GM12878 (cell line): ENCODE results near the gene MISP3. TPM values are rescaled to one million over a fixed set of nuclear protein-coding genes. Genes with fewer than 3 reads are reported as not detected.

ENCODE experiments used
- ATAC-seq: fragments of 200-7000 bp; cut with Tn5 transposase; 3 replicates; pipeline ENCODE4 v1.9.1; 2020; ENCODE audit warnings: mild to moderate bottlenecking, moderate library complexity
- BruUV-seq: library from RNA; stranded (reverse); fragments of 400-500 nt; replicated peaks from 2 replicates; lab custom pipeline; 2021; lab: Mats Ljungman, UMichigan
- CTCF ChIA-PET: fragments of 300-600 bp; sonication (Branson Sonifier 250); formaldehyde crosslinking; extraction: SDS; loops from one replicate; lab custom pipeline; 2021; ENCODE audit warnings: inconsistent platforms; lab: Yijun Ruan, JAX
- POLR2A ChIA-PET: fragments of 350-600 bp; formaldehyde crosslinking; extraction: SDS; loops from one replicate; lab custom pipeline; 2021; ENCODE audit warnings: inconsistent platforms; lab: Charles Lee
- RAD21 ChIA-PET: fragments of 300-600 bp; sonication (Branson Sonifier 250); formaldehyde crosslinking; loops from one replicate; lab custom pipeline; 2023; ENCODE audit warnings: antibody characterized with exemption; ENCODE audit not compliant: unreplicated experiment; lab: Charles Lee
- SMC1A ChIA-PET: fragments of 300-600 bp; sonication (Branson Sonifier 250); formaldehyde crosslinking; loops from one replicate; lab custom pipeline; 2023; ENCODE audit not compliant: unreplicated experiment, uncharacterized antibody; lab: Charles Lee
- DNase-seq: peaks from one replicate; pipeline ENCODE4 v3.0.0-alpha.2; 2011; ENCODE audit warnings: low read depth, low spot score
- FAIRE-seq: peaks from 3 replicates; lab custom pipeline; 2011; peaks lifted over from hg19 to GRCh38; lab: Jason Lieb, UNC
- H2AFZ ChIP-seq: 2 replicates; pipeline ENCODE4 v1.6.0; 2011; ENCODE audit warnings: low read depth, low read length, control low read depth; ENCODE audit not compliant: control insufficient read depth
- H3K27ac ChIP-seq: 2 replicates; pipeline ENCODE4 v1.5.1; 2011; ENCODE audit warnings: control low read depth; ENCODE audit not compliant: control insufficient read depth, insufficient read depth
- H3K27me3 ChIP-seq, 2 experiments: replicated peaks in 1 of 2; 2 replicates each; pipeline versions ENCODE4 v1.6.0 to v1.6.1; 2011; ENCODE audit warnings: low read length in 1 of 2; ENCODE audit not compliant: control insufficient read depth in 2 of 2, insufficient read depth in 2 of 2
- H3K36me3 ChIP-seq, 2 experiments: 2 replicates each; pipeline ENCODE4 v1.5.1; 2011; ENCODE audit warnings: low read length in 1 of 2; ENCODE audit not compliant: control insufficient read depth in 2 of 2, insufficient read depth in 2 of 2
- H3K4me1 ChIP-seq: 2 replicates; pipeline ENCODE4 v1.6.1; 2011; ENCODE audit warnings: mild to moderate bottlenecking, low read length, moderate library complexity, mixed read lengths; ENCODE audit not compliant: control insufficient read depth, insufficient read depth
- H3K4me2 ChIP-seq: 2 replicates; pipeline ENCODE4 v1.6.0; 2011; ENCODE audit warnings: control low read depth; ENCODE audit not compliant: control insufficient read depth, insufficient read depth
- H3K4me3 ChIP-seq: fragments of 200-600 bp; sonication (generic); 2 replicates; pipeline ENCODE4 v1.5.1; 2016
- H3K79me2 ChIP-seq: 2 replicates; pipeline ENCODE4 v1.6.0; 2011; ENCODE audit warnings: low read length; ENCODE audit not compliant: control insufficient read depth, insufficient read depth
- H3K9ac ChIP-seq: 2 replicates; pipeline ENCODE4 v1.8.0; 2011; ENCODE audit warnings: low read length, control low read depth, mixed read lengths; ENCODE audit not compliant: control insufficient read depth, insufficient read depth
- H3K9me3 ChIP-seq: replicated peaks from 3 replicates; pipeline ENCODE4 v1.5.1; 2011; ENCODE audit warnings: mild to moderate bottlenecking, low read length; ENCODE audit not compliant: control insufficient read depth, insufficient read depth
- H4K20me1 ChIP-seq: 2 replicates; pipeline ENCODE4 v1.6.0; 2011; ENCODE audit not compliant: control insufficient read depth, insufficient read depth
- BCL11A ChIP-seq: IDR thresholded peaks from 2 replicates; pipeline ENCODE4 v1.6.1; 2011; ENCODE audit warnings: low read depth, low read length
- CREB1 ChIP-seq: IDR thresholded peaks from 2 replicates; pipeline ENCODE4 v1.6.1; 2012; ENCODE audit warnings: low read depth, mild to moderate bottlenecking, inconsistent platforms
- EGR1 ChIP-seq, 2 experiments: IDR thresholded peaks; 1 replicate in 1 of 2; 2 replicates in 1 of 2; pipeline ENCODE4 v1.6.1; 2011 to 2012; ENCODE audit warnings: low read depth in 2 of 2, low read length in 2 of 2, borderline replicate concordance in 1 of 2, mild to moderate bottlenecking in 1 of 2, moderate library complexity in 1 of 2
- EZH2 ChIP-seq: IDR thresholded peaks from 2 replicates; pipeline ENCODE4 v1.6.1; 2012; ENCODE audit warnings: low read depth, mild to moderate bottlenecking, control low read depth, inconsistent platforms, low read length, borderline replicate concordance; ENCODE audit not compliant: control insufficient read depth
- HDAC2 ChIP-seq: fragments of 200-600 bp; sonication (generic); IDR thresholded peaks from 2 replicates; pipeline ENCODE4 v1.6.1; 2017
- LARP7 ChIP-seq: fragments of 450-650 bp; IDR thresholded peaks from 2 replicates; pipeline ENCODE4 v1.6.1; 2017; ENCODE audit warnings: mild to moderate bottlenecking
- MEF2A ChIP-seq: IDR thresholded peaks from 2 replicates; pipeline ENCODE4 v1.6.1; 2011; ENCODE audit warnings: low read depth, mild to moderate bottlenecking, low read length, moderate library complexity; ENCODE audit not compliant: insufficient read depth
- SKIL ChIP-seq: fragments of 450-650 bp; IDR thresholded peaks from 2 replicates; pipeline ENCODE4 v1.6.1; 2017; ENCODE audit warnings: mild to moderate bottlenecking, low read depth, inconsistent platforms; ENCODE audit not compliant: poor library complexity, severe bottlenecking
- ZNF384 ChIP-seq: IDR thresholded peaks from 2 replicates; pipeline ENCODE4 v1.6.1; 2012; ENCODE audit warnings: low read depth, mild to moderate bottlenecking, low read length, improper control_type of control experiment, borderline replicate concordance
- WGBS: methylation state at CpG from one replicate; pipeline ENCODE4 v1.1.6; 2016; ENCODE audit warnings: low lambda C conversion rate; ENCODE audit not compliant: insufficient replicate concordance, insufficient coverage; ENCODE audit errors: missing lambda C conversion rate; 5-methylcytosine and 5-hydroxymethylcytosine counted together
- in situ Hi-C: fragments of 300-500 bp; cut with MboI; formaldehyde crosslinking; loops from 9 replicates; pipeline ENCODE4 v1.14.3; 2018; ENCODE audit warnings: mixed read lengths
- intact Hi-C: fragments of 100-400 bp; cut with micrococcal nuclease; formaldehyde crosslinking; loops from one replicate; pipeline ENCODE4 v1.14.2; 2022; ENCODE audit not compliant: unreplicated experiment
- polyA plus RNA-seq, 11 experiments: library from polyadenylated mRNA; depleted of rRNA in 4 of 11; unstranded in 6 of 11; stranded (reverse) in 5 of 11; fragments of >200 nt; fragmentation: Nextera tagmentation in 4 of 11; fragmentation: Illumina TruSeq in 1 of 11; extraction: Ambion mirVana in 4 of 11; extraction: Trizol in 1 of 11; gene quantifications; 1 replicate in 1 of 11; 2 replicates in 10 of 11; pipeline versions ENCODE4 v1.2.1 to v1.2.3, GENCODE V29; 2011 to 2016; ENCODE audit warnings: inconsistent platforms in 2 of 11, missing spikeins in 2 of 11, low read depth in 1 of 11
- total RNA-seq, 4 experiments: library from RNA; depleted of rRNA in 3 of 4; stranded (reverse); fragments of >200 nt in 3 of 4; fragmentation: Illumina TruSeq in 1 of 4; extraction: Trizol in 1 of 4; gene quantifications; 2 replicates each; pipeline versions ENCODE4 v1.2.1 to v1.2.3, GENCODE V29; 2013 to 2021
- TF ChIP-seq, protein P1 (sequence below): fragments of 450-650 bp; IDR thresholded peaks from 2 replicates; pipeline ENCODE4 v1.6.1; 2017; ENCODE audit warnings: mild to moderate bottlenecking, moderate library complexity
- TF ChIP-seq, protein P2 (sequence below): fragments of 450-650 bp; formaldehyde crosslinking; IDR thresholded peaks from 2 replicates; pipeline ENCODE4 v1.4.0; 2020; ENCODE audit warnings: mild to moderate bottlenecking, moderate library complexity

Gene MISP3
- total and polyA plus RNA-seq, 10 of the 15 experiments (the other 5 are each of a cell fraction or from before 2014, with no cell fraction given) = 0.07 to 1.4 (median 0.64) TPM

DNA sequence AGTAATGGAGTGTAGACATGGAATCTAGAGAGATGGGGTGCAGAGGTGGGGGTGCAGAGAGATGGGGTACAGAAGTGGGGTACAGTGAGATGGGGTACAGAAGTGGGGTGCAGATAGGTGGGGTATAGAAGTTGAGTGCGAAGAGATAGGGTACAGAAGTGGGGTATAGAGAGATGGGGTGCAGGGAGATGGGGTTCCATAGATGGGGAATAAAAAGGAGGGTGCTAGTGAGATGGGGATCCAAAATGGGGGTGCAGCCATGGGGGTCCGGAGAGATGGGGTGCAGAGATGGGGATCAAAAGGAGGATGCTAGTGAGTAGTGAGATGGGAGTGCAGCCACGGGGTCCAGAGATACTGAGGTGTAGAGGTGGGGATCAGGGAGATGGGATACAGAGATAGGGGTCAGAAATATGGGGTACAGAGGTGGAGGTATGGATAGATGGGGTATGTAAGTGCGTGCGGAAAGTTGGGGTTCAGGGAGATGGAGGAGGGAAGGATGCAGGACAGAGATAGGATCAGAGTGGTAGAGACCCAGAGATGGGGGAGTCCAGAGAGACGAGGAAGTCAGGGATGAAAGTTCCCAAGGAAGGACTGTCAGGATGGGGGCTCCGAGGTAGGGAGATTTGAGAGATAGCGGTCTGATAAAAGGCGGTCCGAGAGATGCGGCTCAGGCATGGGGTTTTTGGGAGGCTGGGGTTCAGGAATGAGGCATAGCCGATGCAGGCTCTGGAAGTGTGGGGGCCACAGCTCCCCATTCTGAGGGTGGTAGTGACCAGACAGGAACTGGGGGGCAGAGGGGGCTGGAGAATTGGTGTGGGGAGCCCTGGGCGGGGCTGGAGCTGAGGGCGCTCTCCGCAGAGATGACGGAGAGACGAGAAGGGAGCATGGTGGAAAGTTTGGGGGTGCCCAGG, 14.1 kb upstream of the MISP3 start:
- POLR2A ChIA-PET = interaction anchor here (0.6 to 1.0 kb wide), 3 partner anchors 9 to 103 kb away, joined by 3 to 4 read pairs (median 3); no protein-coding TSS in a partner anchor
- CTCF ChIA-PET = interaction anchor here (0.8 to 5.3 kb wide), 35 partner anchors 11 to 628 kb away, joined by 3 to 110 read pairs (median 4); partner anchors contain the start of genes ASF1B, IL27RA and MISP3
- intact Hi-C loops (no loop called here), in situ Hi-C loops (loop anchor here (25.0 kb wide), 1 partner anchor 771 kb away; no protein-coding TSS in a partner anchor)
- no peak for FAIRE-seq
- Histone ChIP-seq H3K4me3 (no peak overlapping the region), H3K4me2 (no peak overlapping the region), H3K36me3 (no peaks in the 10 kb centered on the region), H3K27ac (no peak overlapping the region), H4K20me1 (no peaks in the 10 kb centered on the region; the same call in 1 of the 2 replicates), H3K9me3 (no peaks in the 10 kb centered on the region), H3K79me2 (no peaks in the 10 kb centered on the region), H3K9ac (no peak overlapping the region), H2AFZ (no peak overlapping the region), H3K27me3 (peaks cover 0 to 6% of the 10 kb centered on the region in 2 experiments), H3K4me1 (no peaks in the 10 kb centered on the region)
- RAD21 ChIA-PET = interaction anchor here (0.7 to 2.1 kb wide), 11 partner anchors 11 to 179 kb away, joined by 3 to 12 read pairs (median 4); partner anchors contain the start of genes ASF1B, IL27RA and MISP3
- 15% methylated on average over 13 of the region's 17 CpGs for WGBS
- SMC1A ChIA-PET = interaction anchor here (1.1 to 2.6 kb wide), 10 partner anchors 10 to 178 kb away, joined by 3 to 20 read pairs (median 6); partner anchors contain the start of genes ASF1B, IL27RA and MISP3
- no peak for DNase-seq
- BruUV-seq = no TSS peak
- ATAC-seq = no peak
- no peak for TF ChIP-seq MEF2A
- no peak for TF ChIP-seq SKIL
- TF ChIP-seq, protein P1, sequence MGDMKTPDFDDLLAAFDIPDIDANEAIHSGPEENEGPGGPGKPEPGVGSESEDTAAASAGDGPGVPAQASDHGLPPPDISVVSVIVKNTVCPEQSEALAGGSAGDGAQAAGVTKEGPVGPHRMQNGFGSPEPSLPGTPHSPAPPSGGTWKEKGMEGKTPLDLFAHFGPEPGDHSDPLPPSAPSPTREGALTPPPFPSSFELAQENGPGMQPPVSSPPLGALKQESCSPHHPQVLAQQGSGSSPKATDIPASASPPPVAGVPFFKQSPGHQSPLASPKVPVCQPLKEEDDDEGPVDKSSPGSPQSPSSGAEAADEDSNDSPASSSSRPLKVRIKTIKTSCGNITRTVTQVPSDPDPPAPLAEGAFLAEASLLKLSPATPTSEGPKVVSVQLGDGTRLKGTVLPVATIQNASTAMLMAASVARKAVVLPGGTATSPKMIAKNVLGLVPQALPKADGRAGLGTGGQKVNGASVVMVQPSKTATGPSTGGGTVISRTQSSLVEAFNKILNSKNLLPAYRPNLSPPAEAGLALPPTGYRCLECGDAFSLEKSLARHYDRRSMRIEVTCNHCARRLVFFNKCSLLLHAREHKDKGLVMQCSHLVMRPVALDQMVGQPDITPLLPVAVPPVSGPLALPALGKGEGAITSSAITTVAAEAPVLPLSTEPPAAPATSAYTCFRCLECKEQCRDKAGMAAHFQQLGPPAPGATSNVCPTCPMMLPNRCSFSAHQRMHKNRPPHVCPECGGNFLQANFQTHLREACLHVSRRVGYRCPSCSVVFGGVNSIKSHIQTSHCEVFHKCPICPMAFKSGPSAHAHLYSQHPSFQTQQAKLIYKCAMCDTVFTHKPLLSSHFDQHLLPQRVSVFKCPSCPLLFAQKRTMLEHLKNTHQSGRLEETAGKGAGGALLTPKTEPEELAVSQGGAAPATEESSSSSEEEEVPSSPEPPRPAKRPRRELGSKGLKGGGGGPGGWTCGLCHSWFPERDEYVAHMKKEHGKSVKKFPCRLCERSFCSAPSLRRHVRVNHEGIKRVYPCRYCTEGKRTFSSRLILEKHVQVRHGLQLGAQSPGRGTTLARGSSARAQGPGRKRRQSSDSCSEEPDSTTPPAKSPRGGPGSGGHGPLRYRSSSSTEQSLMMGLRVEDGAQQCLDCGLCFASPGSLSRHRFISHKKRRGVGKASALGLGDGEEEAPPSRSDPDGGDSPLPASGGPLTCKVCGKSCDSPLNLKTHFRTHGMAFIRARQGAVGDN = no peak
- no peak for TF ChIP-seq EZH2
- no peak for TF ChIP-seq CREB1
- no peak for TF ChIP-seq BCL11A
- TF ChIP-seq, protein P2, sequence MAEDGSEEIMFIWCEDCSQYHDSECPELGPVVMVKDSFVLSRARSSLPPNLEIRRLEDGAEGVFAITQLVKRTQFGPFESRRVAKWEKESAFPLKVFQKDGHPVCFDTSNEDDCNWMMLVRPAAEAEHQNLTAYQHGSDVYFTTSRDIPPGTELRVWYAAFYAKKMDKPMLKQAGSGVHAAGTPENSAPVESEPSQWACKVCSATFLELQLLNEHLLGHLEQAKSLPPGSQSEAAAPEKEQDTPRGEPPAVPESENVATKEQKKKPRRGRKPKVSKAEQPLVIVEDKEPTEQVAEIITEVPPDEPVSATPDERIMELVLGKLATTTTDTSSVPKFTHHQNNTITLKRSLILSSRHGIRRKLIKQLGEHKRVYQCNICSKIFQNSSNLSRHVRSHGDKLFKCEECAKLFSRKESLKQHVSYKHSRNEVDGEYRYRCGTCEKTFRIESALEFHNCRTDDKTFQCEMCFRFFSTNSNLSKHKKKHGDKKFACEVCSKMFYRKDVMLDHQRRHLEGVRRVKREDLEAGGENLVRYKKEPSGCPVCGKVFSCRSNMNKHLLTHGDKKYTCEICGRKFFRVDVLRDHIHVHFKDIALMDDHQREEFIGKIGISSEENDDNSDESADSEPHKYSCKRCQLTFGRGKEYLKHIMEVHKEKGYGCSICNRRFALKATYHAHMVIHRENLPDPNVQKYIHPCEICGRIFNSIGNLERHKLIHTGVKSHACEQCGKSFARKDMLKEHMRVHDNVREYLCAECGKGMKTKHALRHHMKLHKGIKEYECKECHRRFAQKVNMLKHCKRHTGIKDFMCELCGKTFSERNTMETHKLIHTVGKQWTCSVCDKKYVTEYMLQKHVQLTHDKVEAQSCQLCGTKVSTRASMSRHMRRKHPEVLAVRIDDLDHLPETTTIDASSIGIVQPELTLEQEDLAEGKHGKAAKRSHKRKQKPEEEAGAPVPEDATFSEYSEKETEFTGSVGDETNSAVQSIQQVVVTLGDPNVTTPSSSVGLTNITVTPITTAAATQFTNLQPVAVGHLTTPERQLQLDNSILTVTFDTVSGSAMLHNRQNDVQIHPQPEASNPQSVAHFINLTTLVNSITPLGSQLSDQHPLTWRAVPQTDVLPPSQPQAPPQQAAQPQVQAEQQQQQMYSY (CRISPR knock-in tag) = no peak
- TF ChIP-seq LARP7 = no peak
- TF ChIP-seq EGR1 (IDR thresholded peaks at IDR 0.05; ENCODE audit: borderline replicate concordance in 1 of 2, low read depth in 2 of 2, low read length in 2 of 2) = no peak
- TF ChIP-seq HDAC2 = no peak
- TF ChIP-seq ZNF384 = no peak
